GM23248 (cell line): ENCODE results near the gene PPFIBP2.

ENCODE experiments used
- EZH2 ChIP-seq: fragments of 200-600 bp; sonication (generic); IDR thresholded peaks from 2 replicates; pipeline ENCODE4 v1.6.1; 2018; ENCODE audit warnings: antibody characterized with exemption, mild to moderate bottlenecking; ENCODE audit not compliant: insufficient read depth, poor library complexity, severe bottlenecking
- EZH2phosphoT487 ChIP-seq: fragments of 200-600 bp; sonication (generic); IDR thresholded peaks from 2 replicates; pipeline ENCODE4 v1.6.1; 2018; ENCODE audit warnings: antibody characterized with exemption, moderate library complexity, mild to moderate bottlenecking, low read depth; ENCODE audit not compliant: insufficient read depth

DNA sequence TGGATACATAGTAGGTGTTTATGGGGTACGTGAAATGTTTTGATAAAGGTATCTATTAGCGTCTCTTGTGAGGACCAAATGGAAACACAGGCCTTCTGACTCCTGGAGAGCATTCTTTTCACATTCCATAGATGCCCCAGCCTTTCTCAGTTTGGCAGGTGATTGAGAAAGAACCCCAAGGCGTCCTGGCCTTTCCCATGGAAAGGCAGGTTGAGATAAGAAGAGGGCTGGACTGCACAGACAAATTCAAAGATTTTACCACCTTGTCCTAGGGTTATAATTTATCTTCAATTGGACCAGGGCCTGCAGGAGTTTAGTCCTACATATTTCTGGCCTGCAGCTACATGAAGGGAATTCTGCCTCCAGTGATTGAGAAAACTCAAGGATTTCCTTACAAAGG is 29.2 kb upstream of the PPFIBP2 start:
- TF ChIP-seq EZH2, result no peak
- no peak for TF ChIP-seq EZH2phosphoT487
